Astrocyte of the spinal cord (primary cell): ENCODE results near the gene DSCAML1.

Source experiments
- DNase-seq: peaks from one replicate; pipeline ENCODE4 v3.0.0; 2011; ENCODE audit warnings: low read depth, low spot score
- H3K4me3 ChIP-seq: 2 replicates; pipeline ENCODE4 v1.5.1; 2011; ENCODE audit warnings: low read depth, mild to moderate bottlenecking, low read length, moderate library complexity
- CTCF ChIP-seq: IDR thresholded peaks from 2 replicates; pipeline ENCODE4 v1.5.1; 2012; ENCODE audit warnings: low read depth, mild to moderate bottlenecking, low read length, inconsistent platforms
- in situ Hi-C: cut with HindIII; loops from 2 replicates; pipeline ENCODE4 v1.10.0; 2017; ENCODE audit warnings: low sequenced_read_pairs

The DSCAML1 gene

GRCh38 chr11:117415358-117415896 lies 381.6 kb downstream of the DSCAML1 start:
- in situ Hi-C loops: no loop called here
- DNase-seq: no peak
- H3K4me3 ChIP-seq: no peak overlapping the region
- TF ChIP-seq CTCF: no peak

GRCh38 chr11:117414724-117415123 lies 382.3 kb downstream of the DSCAML1 start:
- in situ Hi-C loops: no loop called here
- no peak for DNase-seq
- no peak overlapping the region for H3K4me3 ChIP-seq
- no peak for TF ChIP-seq CTCF

DNA sequence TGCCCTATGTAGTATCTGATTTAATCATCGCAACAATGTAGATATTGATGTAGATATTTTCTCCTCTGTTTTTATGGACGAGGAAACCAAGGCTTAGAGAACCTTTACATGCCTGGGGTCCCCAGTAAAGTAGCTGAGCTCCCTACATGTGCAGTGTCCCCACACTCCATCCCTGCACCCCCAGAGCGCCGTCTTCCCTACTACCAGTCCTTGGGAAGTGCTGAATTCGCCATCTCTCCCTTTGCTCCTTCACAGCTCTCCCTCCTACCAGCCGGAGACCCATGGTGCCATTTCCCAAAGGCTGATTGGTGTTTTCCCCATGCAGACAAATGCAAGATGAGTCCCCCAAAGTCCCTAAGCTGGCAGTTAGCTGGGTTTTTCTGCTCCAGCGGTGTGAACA lies 383.4 kb downstream of the DSCAML1 start:
- in situ Hi-C loops: no loop called here

DNA sequence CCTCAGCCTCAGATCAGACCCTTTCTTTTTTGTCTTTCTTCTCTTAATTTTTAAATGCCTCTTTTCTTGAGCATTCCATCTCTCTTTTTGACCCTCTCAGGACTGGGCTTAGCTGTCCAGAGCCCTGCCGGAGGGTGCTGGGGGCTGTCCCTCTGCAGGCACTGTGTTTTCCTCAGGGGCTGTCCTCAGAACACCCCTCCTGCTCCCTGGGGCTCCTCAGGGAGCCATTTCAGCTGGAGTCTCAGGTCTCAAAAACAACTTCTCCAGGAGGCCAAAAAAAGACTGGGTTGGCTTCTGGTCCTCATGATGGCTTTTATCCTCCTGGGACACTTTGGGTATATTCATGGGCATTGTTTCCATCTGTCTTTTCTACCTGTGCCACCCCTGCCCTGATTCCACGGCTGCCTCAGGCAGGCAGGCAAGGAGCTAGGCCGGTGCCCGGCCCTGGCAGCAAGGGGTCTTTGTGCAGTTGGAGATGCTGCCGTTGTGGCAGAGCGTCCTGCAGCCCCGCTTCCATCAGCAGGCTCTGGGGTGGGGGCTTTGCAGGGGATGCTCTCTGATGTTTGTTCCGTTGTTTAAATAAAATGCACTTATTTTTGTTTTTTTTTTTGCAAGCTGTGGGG lies 384.3 kb downstream of the DSCAML1 start:
- no peak overlapping the region for H3K4me3 ChIP-seq
- TF ChIP-seq CTCF: no peak
- in situ Hi-C loops: no loop called here
- DNase-seq: no peak

More for the DNA sequence above, 383.4 kb downstream of the DSCAML1 start:
- no peak for TF ChIP-seq CTCF
- no peak overlapping the region for H3K4me3 ChIP-seq
- no peak for DNase-seq

DNA sequence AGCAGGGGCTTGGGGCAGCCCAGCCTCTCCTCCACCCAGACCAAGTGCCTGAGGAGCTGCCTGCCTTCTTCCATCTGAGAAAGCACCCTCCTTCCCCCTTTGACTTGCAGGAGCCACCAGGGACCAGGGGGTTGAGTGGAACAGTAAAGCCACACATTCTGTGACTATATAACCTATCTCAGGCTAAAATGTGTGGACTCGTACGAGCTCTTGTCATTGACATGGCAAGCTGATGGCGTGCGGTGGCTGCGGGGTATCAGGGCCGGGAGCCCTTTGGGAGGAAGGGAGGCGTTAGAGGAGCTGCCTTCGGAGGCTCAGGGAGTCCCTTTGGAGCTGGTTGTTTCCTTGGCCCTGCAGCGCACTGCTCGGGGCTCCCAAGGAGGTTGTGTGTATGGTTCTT lies 384.8 kb downstream of the DSCAML1 start:
- no peak for TF ChIP-seq CTCF
- no peak overlapping the region for H3K4me3 ChIP-seq
- in situ Hi-C loops: no loop called here
- DNase-seq: no peak

DNA sequence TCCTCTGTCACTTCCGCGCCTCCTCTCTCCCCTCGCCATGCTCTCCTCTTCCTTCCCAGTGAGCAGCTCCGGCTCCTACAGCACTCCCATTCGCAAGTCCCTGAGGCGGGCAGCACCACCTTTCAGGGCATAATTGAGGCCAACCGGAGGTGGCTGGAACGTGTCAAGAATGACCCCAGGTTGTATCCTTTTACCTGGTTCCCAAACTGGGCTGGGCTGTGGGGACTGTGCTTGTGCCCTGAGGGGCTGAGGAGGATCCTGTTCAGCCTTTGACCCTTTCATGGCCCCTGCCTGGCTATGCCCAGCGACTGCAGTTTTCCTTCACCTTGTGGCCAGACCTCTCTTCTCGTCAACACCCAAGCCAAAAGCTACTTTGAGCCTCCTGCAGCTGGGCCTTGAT lies 385.3 kb downstream of the DSCAML1 start:
- DNase-seq: no peak
- TF ChIP-seq CTCF: no peak
- in situ Hi-C loops: no loop called here
- no peak overlapping the region for H3K4me3 ChIP-seq
